Measurements from ENCODE around the gene PPM1F. TPM values are rescaled to one million over a fixed set of nuclear protein-coding genes. Genes with fewer than 3 reads are reported as not detected.
A peak's percentile ranks its signal among the peaks of the same experiment; 100 is the strongest.

PPM1F gene
- total and polyA plus RNA-seq, 2 donors from 2014 or later = 13.8 to 42.5 TPM

- no peak overlapping the region for H3K9ac ChIP-seq (ENCODE audit: low read length in 3 of 3)
- intact Hi-C loops (cut with DNase I) = no loop called here
- no peak for TF ChIP-seq CTCF (IDR thresholded peaks at IDR 0.05; ENCODE audit: borderline replicate concordance, extremely low read depth, insufficient read depth)
- H3K27me3 ChIP-seq (ENCODE audit: control insufficient read depth, insufficient read depth, low read length) = no peaks in the 10 kb centered on the region
- no peak overlapping the region for H3K4me3 ChIP-seq (ENCODE audit: low read length in 3 of 3)
- FAIRE-seq (no peak), DNase-seq (peak in 1 of 5 donors; percentile 11)
- peaks cover 0 to 9% (median 0%) of the 10 kb centered on the region in 3 donors for H3K4me1 ChIP-seq (ENCODE audit: control insufficient read depth in 2 of 3, insufficient read depth in 2 of 3, low read depth in 1 of 3, low read length in 3 of 3)
- peaks cover 0 to 1% (median 0%) of the 10 kb centered on the region in 3 donors for H3K36me3 ChIP-seq (ENCODE audit: control insufficient read depth in 2 of 3, insufficient read depth in 3 of 3, low read length in 3 of 3)
- H3K27ac ChIP-seq (ENCODE audit: low read depth in 2 of 2, low read length in 2 of 2) = no peak overlapping the region
- H3K9me3 ChIP-seq (ENCODE audit: control insufficient read depth in 2 of 3, insufficient read depth in 1 of 3, low read length in 3 of 3) = no peaks in the 10 kb centered on the region
Measured at GRCh38 chr22:21980547-21980946, 27.9 kb upstream of the PPM1F start.

GRCh38 chr22:21978564-21979386 lies 26.1 kb upstream of the PPM1F start:
- Histone ChIP-seq H3K27me3 (ENCODE audit: control insufficient read depth, insufficient read depth, low read length) (no peaks in the 10 kb centered on the region), H3K9me3 (ENCODE audit: control insufficient read depth in 2 of 3, insufficient read depth in 1 of 3, low read length in 3 of 3) (no peaks in the 10 kb centered on the region), H3K4me3 (ENCODE audit: low read length in 3 of 3) (no peak overlapping the region), H3K36me3 (ENCODE audit: control insufficient read depth in 2 of 3, insufficient read depth in 3 of 3, low read length in 3 of 3) (peaks cover 0 to 16% (median 14%) of the 10 kb centered on the region in 3 donors), H3K27ac (ENCODE audit: low read depth in 2 of 2, low read length in 2 of 2) (no peak overlapping the region), H3K4me1 (ENCODE audit: control insufficient read depth in 2 of 3, insufficient read depth in 2 of 3, low read depth in 1 of 3, low read length in 3 of 3) (peaks cover 0 to 9% (median 0%) of the 10 kb centered on the region in 3 donors), H3K9ac (ENCODE audit: low read length in 3 of 3) (no peak overlapping the region)
- intact Hi-C loops (cut with DNase I) = no loop called here
- no peak for TF ChIP-seq CTCF (IDR thresholded peaks at IDR 0.05; ENCODE audit: borderline replicate concordance, extremely low read depth, insufficient read depth)
- DNase-seq (peak in 1 of 5 donors; percentile 21), FAIRE-seq (no peak)

- Histone ChIP-seq H3K36me3 (ENCODE audit: control insufficient read depth in 2 of 3, insufficient read depth in 3 of 3, low read length in 3 of 3) (peaks cover 0 to 19% (median 14%) of the 10 kb centered on the region in 3 donors), H3K4me3 (ENCODE audit: low read length in 3 of 3) (no peak overlapping the region), H3K9me3 (ENCODE audit: control insufficient read depth in 2 of 3, insufficient read depth in 1 of 3, low read length in 3 of 3) (no peaks in the 10 kb centered on the region), H3K9ac (ENCODE audit: low read length in 3 of 3) (no peak overlapping the region), H3K4me1 (ENCODE audit: control insufficient read depth in 2 of 3, insufficient read depth in 2 of 3, low read depth in 1 of 3, low read length in 3 of 3) (peaks cover 0 to 9% (median 0%) of the 10 kb centered on the region in 3 donors), H3K27ac (ENCODE audit: low read depth in 2 of 2, low read length in 2 of 2) (no peak overlapping the region), H3K27me3 (ENCODE audit: control insufficient read depth, insufficient read depth, low read length) (no peaks in the 10 kb centered on the region)
- intact Hi-C loops (cut with DNase I) = no loop called here
- TF ChIP-seq CTCF (IDR thresholded peaks at IDR 0.05; ENCODE audit: borderline replicate concordance, extremely low read depth, insufficient read depth) = no peak
- peak in 1 of 5 donors; percentile 35 for DNase-seq
- no peak for FAIRE-seq
Measured at GRCh38 chr22:21977814-21978213, 25.2 kb upstream of the PPM1F start.
